ENCODE data around the gene ZSCAN16. TPM values are rescaled to one million over a fixed set of nuclear protein-coding genes. Genes with fewer than 3 reads are reported as not detected.

The ZSCAN16 gene
- total and polyA plus RNA-seq, 2 of the 13 experiments (the other 11 are each of a cell fraction or from before 2014, with no cell fraction given) = 5.7 to 12.7 TPM

GRCh38 chr6:28124350-28124970, at the start of gene ZSCAN16 (continued):
- TF ChIP-seq, protein P1, sequence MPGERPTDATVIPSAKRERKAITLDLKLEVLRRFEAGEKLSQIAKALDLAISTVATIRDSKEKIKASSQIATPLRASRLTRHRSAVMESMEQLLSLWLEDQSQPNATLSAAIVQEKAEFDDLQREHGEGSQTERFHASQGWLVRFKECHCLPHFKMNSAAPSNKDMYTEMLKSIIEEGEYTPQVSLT (CRISPR knock-in tag; IDR thresholded peaks at IDR 0.05; ENCODE audit: borderline replicate concordance, low read depth) = no peak
- TF ChIP-seq ZNF629 (CRISPR knock-in tag; conservative IDR thresholded peaks at IDR 0.05) (no peak), CEBPB (IDR thresholded peaks at IDR 0.05; ENCODE audit: borderline replicate concordance, low read depth, low read length) (no peak), RBM39 (IDR thresholded peaks at IDR 0.05; ENCODE audit: low read depth, low read length, poor library complexity, severe bottlenecking) (peak; percentile 80), ZFP62 (CRISPR knock-in tag; IDR thresholded peaks at IDR 0.05) (no peak), ASH2L (IDR thresholded peaks at IDR 0.05; ENCODE audit: insufficient read length, low read depth, low read length) (peak; percentile 88), TOPORS (CRISPR knock-in tag; IDR thresholded peaks at IDR 0.05) (0 out of 2 replicates have a peak, but pooled peaks have one; percentile 16), ZNF737 (CRISPR knock-in tag; IDR thresholded peaks at IDR 0.05; ENCODE audit: borderline replicate concordance) (no peak), ZNF33A (CRISPR knock-in tag; IDR thresholded peaks at IDR 0.05; ENCODE audit: borderline replicate concordance) (no peak), FOXC1 (CRISPR knock-in tag; IDR thresholded peaks at IDR 0.05; ENCODE audit: borderline replicate concordance) (peak; percentile 92), FOXO1 (CRISPR knock-in tag; IDR thresholded peaks at IDR 0.05) (peak; percentile 56), ZNF605 (CRISPR knock-in tag; IDR thresholded peaks at IDR 0.05) (peak; percentile 87), RFX1 (IDR thresholded peaks at IDR 0.05) (no peak), ZNF383 (CRISPR knock-in tag; IDR thresholded peaks at IDR 0.05; ENCODE audit: borderline replicate concordance) (no peak), ZNF749 (CRISPR knock-in tag; IDR thresholded peaks at IDR 0.05; ENCODE audit: borderline replicate concordance) (peak; percentile 85; the same call in 1 of the 2 replicates), YEATS4 (CRISPR knock-in tag; IDR thresholded peaks at IDR 0.05; ENCODE audit: borderline replicate concordance) (peak; percentile 95), ZNF17 (CRISPR knock-in tag; IDR thresholded peaks at IDR 0.05) (no peak), RAD21 (CRISPR knock-in tag; IDR thresholded peaks at IDR 0.05) (no peak; the same call in none of the 2 replicates), PHB2 (IDR thresholded peaks at IDR 0.05; ENCODE audit: partially characterized antibody) (no peak), ZNF607 (CRISPR knock-in tag; IDR thresholded peaks at IDR 0.05; ENCODE audit: borderline replicate concordance) (no peak; the same call in 1 of the 2 replicates), ATF1 (CRISPR knock-in tag; IDR thresholded peaks at IDR 0.05) (0 out of 2 replicates have a peak, but pooled peaks have one; percentile 22), ZSCAN21 (CRISPR knock-in tag; IDR thresholded peaks at IDR 0.05; ENCODE audit: borderline replicate concordance) (peak; percentile 81; the same call in 1 of the 2 replicates), ARHGAP35 (CRISPR knock-in tag; IDR thresholded peaks at IDR 0.05; ENCODE audit: borderline replicate concordance) (peak; percentile 53; the same call in 1 of the 2 replicates)
- TF ChIP-seq, protein P2, sequence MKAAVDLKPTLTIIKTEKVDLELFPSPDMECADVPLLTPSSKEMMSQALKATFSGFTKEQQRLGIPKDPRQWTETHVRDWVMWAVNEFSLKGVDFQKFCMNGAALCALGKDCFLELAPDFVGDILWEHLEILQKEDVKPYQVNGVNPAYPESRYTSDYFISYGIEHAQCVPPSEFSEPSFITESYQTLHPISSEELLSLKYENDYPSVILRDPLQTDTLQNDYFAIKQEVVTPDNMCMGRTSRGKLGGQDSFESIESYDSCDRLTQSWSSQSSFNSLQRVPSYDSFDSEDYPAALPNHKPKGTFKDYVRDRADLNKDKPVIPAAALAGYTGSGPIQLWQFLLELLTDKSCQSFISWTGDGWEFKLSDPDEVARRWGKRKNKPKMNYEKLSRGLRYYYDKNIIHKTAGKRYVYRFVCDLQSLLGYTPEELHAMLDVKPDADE (CRISPR knock-in tag; IDR thresholded peaks at IDR 0.05) = no peak
- TF ChIP-seq, protein P3, sequence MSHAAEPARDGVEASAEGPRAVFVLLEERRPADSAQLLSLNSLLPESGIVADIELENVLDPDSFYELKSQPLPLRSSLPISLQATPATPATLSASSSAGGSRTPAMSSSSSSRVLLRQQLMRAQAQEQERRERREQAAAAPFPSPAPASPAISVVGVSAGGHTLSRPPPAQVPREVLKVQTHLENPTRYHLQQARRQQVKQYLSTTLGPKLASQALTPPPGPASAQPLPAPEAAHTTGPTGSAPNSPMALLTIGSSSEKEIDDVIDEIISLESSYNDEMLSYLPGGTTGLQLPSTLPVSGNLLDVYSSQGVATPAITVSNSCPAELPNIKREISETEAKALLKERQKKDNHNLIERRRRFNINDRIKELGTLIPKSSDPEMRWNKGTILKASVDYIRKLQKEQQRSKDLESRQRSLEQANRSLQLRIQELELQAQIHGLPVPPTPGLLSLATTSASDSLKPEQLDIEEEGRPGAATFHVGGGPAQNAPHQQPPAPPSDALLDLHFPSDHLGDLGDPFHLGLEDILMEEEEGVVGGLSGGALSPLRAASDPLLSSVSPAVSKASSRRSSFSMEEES (CRISPR knock-in tag; IDR thresholded peaks at IDR 0.05) = peak; percentile 19; the same call in 1 of the 2 replicates
- TF ChIP-seq, protein P4, sequence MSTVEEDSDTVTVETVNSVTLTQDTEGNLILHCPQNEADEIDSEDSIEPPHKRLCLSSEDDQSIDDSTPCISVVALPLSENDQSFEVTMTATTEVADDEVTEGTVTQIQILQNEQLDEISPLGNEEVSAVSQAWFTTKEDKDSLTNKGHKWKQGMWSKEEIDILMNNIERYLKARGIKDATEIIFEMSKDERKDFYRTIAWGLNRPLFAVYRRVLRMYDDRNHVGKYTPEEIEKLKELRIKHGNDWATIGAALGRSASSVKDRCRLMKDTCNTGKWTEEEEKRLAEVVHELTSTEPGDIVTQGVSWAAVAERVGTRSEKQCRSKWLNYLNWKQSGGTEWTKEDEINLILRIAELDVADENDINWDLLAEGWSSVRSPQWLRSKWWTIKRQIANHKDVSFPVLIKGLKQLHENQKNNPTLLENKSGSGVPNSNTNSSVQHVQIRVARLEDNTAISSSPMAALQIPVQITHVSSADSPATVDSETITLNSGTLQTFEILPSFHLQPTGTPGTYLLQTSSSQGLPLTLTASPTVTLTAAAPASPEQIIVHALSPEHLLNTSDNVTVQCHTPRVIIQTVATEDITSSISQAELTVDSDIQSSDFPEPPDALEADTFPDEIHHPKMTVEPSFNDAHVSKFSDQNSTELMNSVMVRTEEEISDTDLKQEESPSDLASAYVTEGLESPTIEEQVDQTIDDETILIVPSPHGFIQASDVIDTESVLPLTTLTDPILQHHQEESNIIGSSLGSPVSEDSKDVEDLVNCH (CRISPR knock-in tag; IDR thresholded peaks at IDR 0.05) = no peak
